NK-92 treated with Interleukin-12 subunit alpha and Interleukin-12 subunit beta, amount 100 ng/mL, for 24 hours (cell line): ENCODE data around the gene FAM240A.
"Not testable (repeated sequence)": the region's sequence is repeated elsewhere in the genome, so short reads cannot be mapped to it uniquely, and the experiment has no call there.

Experiments
- DNase-seq: peaks from one replicate; lab custom pipeline; 2025; lab: John Stamatoyannopoulos, UW

Gene FAM240A

GRCh38 chr3:46612324-46612723 is at the start of gene FAM240A:
TSS of gene FAM240A (plus strand) at chr3:46612525. CDS start at chr3:46612684, 159 bp downstream.
- DNase-seq = no peak

GRCh38 chr3:46564190-46565021 is 47.9 kb upstream of the FAM240A start:
- DNase-seq = no peak

GRCh38 chr3:46565077-46565476 is 47.2 kb upstream of the FAM240A start:
- DNase-seq = no peak

- no peak for DNase-seq
Observed at GRCh38 chr3:46565607-46566039, 46.7 kb upstream of the FAM240A start.

GRCh38 chr3:46566040-46566641 is 46.2 kb upstream of the FAM240A start, which contains the start of gene LRRC2:
TSS of gene LRRC2 (minus strand) at chr3:46566302. CDS start at chr3:46551591, 14,711 bp downstream.
- no peak for DNase-seq

- no peak for DNase-seq
Observed at GRCh38 chr3:46571684-46572083, 40.6 kb upstream of the FAM240A start.

GRCh38 chr3:46573701-46574100 is 38.6 kb upstream of the FAM240A start:
- no peak for DNase-seq

GRCh38 chr3:46574243-46574646 is 38.1 kb upstream of the FAM240A start:
- no peak for DNase-seq

- DNase-seq = no peak
Observed at GRCh38 chr3:46574881-46575576, 37.3 kb upstream of the FAM240A start.

- no peak for DNase-seq
Observed at GRCh38 chr3:46575577-46576222, 36.6 kb upstream of the FAM240A start.

- no peak for DNase-seq
Observed at GRCh38 chr3:46576386-46576785, 35.9 kb upstream of the FAM240A start.

GRCh38 chr3:46576879-46577278 is 35.4 kb upstream of the FAM240A start:
- DNase-seq = no peak

GRCh38 chr3:46577580-46578249 is 34.6 kb upstream of the FAM240A start:
- DNase-seq = not testable (repeated sequence)

- DNase-seq = no peak
Observed at GRCh38 chr3:46578973-46579755, 33.2 kb upstream of the FAM240A start.

- no peak for DNase-seq
Observed at GRCh38 chr3:46579756-46580286, 32.5 kb upstream of the FAM240A start.

GRCh38 chr3:46580675-46581074 is 31.6 kb upstream of the FAM240A start:
- no peak for DNase-seq

- DNase-seq = no peak
Observed at GRCh38 chr3:46584598-46585467, 27.5 kb upstream of the FAM240A start.

GRCh38 chr3:46585799-46586693 is 26.3 kb upstream of the FAM240A start:
- no peak for DNase-seq
